ENCODE results near the gene NUP98.

The NUP98 gene

GRCh38 chr11:3808861-3809623 is 11.7 kb upstream of the NUP98 start:
- peak; percentile 29 for TF ChIP-seq CTCF (IDR thresholded peaks at IDR 0.05; ENCODE audit: insufficient read depth, missing control alignments)
- FAIRE-seq (no peak), DNase-seq (ENCODE audit: insufficient read length, low spot score) (no peak)

- DNase-seq (ENCODE audit: insufficient read length, low spot score) (peak; percentile 46), FAIRE-seq (no peak)
- peak; percentile 51 for TF ChIP-seq CTCF (IDR thresholded peaks at IDR 0.05; ENCODE audit: insufficient read depth, missing control alignments)
These were observed 10.8 kb upstream of the NUP98 start, which contains the start of gene PGAP2 for GRCh38 chr11:3807909-3808860. TSS of gene PGAP2 (plus strand) at chr11:3808560. CDS start at chr11:3811260, 2,700 bp downstream.

GRCh38 chr11:3803726-3804495 is 6.6 kb upstream of the NUP98 start:
- TF ChIP-seq CTCF (IDR thresholded peaks at IDR 0.05; ENCODE audit: insufficient read depth, missing control alignments): no peak
- no peak for FAIRE-seq
- no peak for DNase-seq (ENCODE audit: insufficient read length, low spot score)

GRCh38 chr11:3802011-3802790 is 4.8 kb upstream of the NUP98 start:
- FAIRE-seq: no peak
- TF ChIP-seq CTCF (IDR thresholded peaks at IDR 0.05; ENCODE audit: insufficient read depth, missing control alignments): no peak
- no peak for DNase-seq (ENCODE audit: insufficient read length, low spot score)

- DNase-seq (ENCODE audit: insufficient read length, low spot score) (no peak), FAIRE-seq (no peak)
- no peak for TF ChIP-seq CTCF (IDR thresholded peaks at IDR 0.05; ENCODE audit: insufficient read depth, missing control alignments)
These were observed 2.5 kb upstream of the NUP98 start for GRCh38 chr11:3799873-3800272.

- no peak for FAIRE-seq
- no peak for DNase-seq (ENCODE audit: insufficient read length, low spot score)
- TF ChIP-seq CTCF (IDR thresholded peaks at IDR 0.05; ENCODE audit: insufficient read depth, missing control alignments): no peak
These were observed 1.8 kb upstream of the NUP98 start for GRCh38 chr11:3799143-3799542.
